Measurements from ENCODE around the gene SSUH2. TPM values are rescaled to one million over a fixed set of nuclear protein-coding genes. Genes with fewer than 3 reads are reported as not detected.

Gene SSUH2
- total and polyA plus RNA-seq, 4 donors, result 0.07 to 3.4 (median 0.34) TPM

- DNase-seq, result no peak
- Histone ChIP-seq H3K27me3 (ENCODE audit: control insufficient read depth in 3 of 3, insufficient read depth in 3 of 3, low read length in 2 of 3) (no peaks in the 10 kb centered on the region), H3K9ac (ENCODE audit: insufficient read depth in 1 of 2, low read length in 2 of 2) (no peak overlapping the region), H3K4me3 (no peak overlapping the region), H3K36me3 (ENCODE audit: control insufficient read depth in 4 of 4, insufficient read depth in 4 of 4, low read length in 4 of 4) (peaks cover 0 to 6% (median 2%) of the 10 kb centered on the region in 4 donors), H3K4me1 (ENCODE audit: control insufficient read depth in 5 of 5, insufficient read depth in 5 of 5, low read length in 5 of 5) (peaks cover 0 to 17% (median 10%) of the 10 kb centered on the region in 5 donors), H3K27ac (ENCODE audit: low read depth in 1 of 2, low read length in 1 of 2) (peak overlapping the region in 1 of 2 donors; percentile 9), H3K9me3 (ENCODE audit: control insufficient read depth in 4 of 4, insufficient read depth in 3 of 4, low read length in 3 of 4) (no peaks in the 10 kb centered on the region)
- ATAC-seq (ENCODE audit: insufficient read depth, low FRiP score), result no peak
- WGBS, 2 donors, result 88 to 90% methylated on average over 5 of the region's 5 CpGs
- TF ChIP-seq CTCF (IDR thresholded peaks at IDR 0.05; ENCODE audit: control extremely low read depth, extremely low read depth), result no peak
Observed at GRCh38 chr3:8579943-8580342, 64.7 kb downstream of the SSUH2 start.

GRCh38 chr3:8579096-8579495 is 65.5 kb downstream of the SSUH2 start:
- H3K36me3 ChIP-seq (ENCODE audit: control insufficient read depth in 4 of 4, insufficient read depth in 4 of 4, low read length in 4 of 4), result peaks cover 0 to 6% (median 2%) of the 10 kb centered on the region in 4 donors
- H3K27me3 ChIP-seq (ENCODE audit: control insufficient read depth in 3 of 3, insufficient read depth in 3 of 3, low read length in 2 of 3), result no peaks in the 10 kb centered on the region
- WGBS, 2 donors, result 39 to 58% methylated on average over 5 of the region's 5 CpGs
- no peak overlapping the region for H3K27ac ChIP-seq (ENCODE audit: low read depth in 1 of 2, low read length in 1 of 2)
- ATAC-seq (ENCODE audit: insufficient read depth, low FRiP score) (no peak), DNase-seq (no peak)
- H3K4me1 ChIP-seq (ENCODE audit: control insufficient read depth in 5 of 5, insufficient read depth in 5 of 5, low read length in 5 of 5), result peaks cover 0 to 18% (median 15%) of the 10 kb centered on the region in 5 donors
- no peak overlapping the region for H3K4me3 ChIP-seq
- no peak overlapping the region for H3K9ac ChIP-seq (ENCODE audit: insufficient read depth in 1 of 2, low read length in 2 of 2)
- no peaks in the 10 kb centered on the region for H3K9me3 ChIP-seq (ENCODE audit: control insufficient read depth in 4 of 4, insufficient read depth in 3 of 4, low read length in 3 of 4)
- TF ChIP-seq CTCF (IDR thresholded peaks at IDR 0.05; ENCODE audit: control extremely low read depth, extremely low read depth), result no peak

DNA sequence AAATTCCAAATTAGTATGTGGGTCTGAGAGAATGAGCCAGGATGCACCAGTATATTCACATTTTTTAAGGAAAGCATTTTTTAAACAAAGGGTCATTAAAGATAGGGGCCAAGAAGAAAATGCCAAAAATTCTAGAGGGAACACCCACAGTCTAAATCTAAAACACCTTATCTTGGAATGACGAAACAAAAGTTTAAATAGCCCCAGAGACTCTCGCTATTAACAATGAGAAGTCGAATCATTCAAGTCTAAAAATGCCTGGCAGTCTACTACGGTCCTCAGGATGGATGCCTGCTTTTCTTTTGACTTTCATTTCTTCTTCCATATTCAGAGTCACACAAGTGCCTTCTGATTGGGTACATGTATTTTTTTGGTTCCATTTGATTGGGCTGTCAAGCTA is 66.3 kb downstream of the SSUH2 start:
- H3K4me3 ChIP-seq, result no peak overlapping the region
- TF ChIP-seq CTCF (IDR thresholded peaks at IDR 0.05; ENCODE audit: control extremely low read depth, extremely low read depth), result no peak
- H3K9ac ChIP-seq (ENCODE audit: insufficient read depth in 1 of 2, low read length in 2 of 2), result no peak overlapping the region
- ATAC-seq (ENCODE audit: insufficient read depth, low FRiP score) (no peak), DNase-seq (no peak)
- H3K27me3 ChIP-seq (ENCODE audit: control insufficient read depth in 3 of 3, insufficient read depth in 3 of 3, low read length in 2 of 3), result no peaks in the 10 kb centered on the region
- peak overlapping the region in 1 of 2 donors; percentile 25 for H3K27ac ChIP-seq (ENCODE audit: low read depth in 1 of 2, low read length in 1 of 2)
- peaks cover 0 to 6% (median 2%) of the 10 kb centered on the region in 4 donors for H3K36me3 ChIP-seq (ENCODE audit: control insufficient read depth in 4 of 4, insufficient read depth in 4 of 4, low read length in 4 of 4)
- H3K4me1 ChIP-seq (ENCODE audit: control insufficient read depth in 5 of 5, insufficient read depth in 5 of 5, low read length in 5 of 5), result peaks cover 0 to 23% (median 15%) of the 10 kb centered on the region in 5 donors
- 76 to 87% methylated on average over 4 of the region's 4 CpGs for WGBS, 2 donors
- no peaks in the 10 kb centered on the region for H3K9me3 ChIP-seq (ENCODE audit: control insufficient read depth in 4 of 4, insufficient read depth in 3 of 4, low read length in 3 of 4)

Data from lung (tissue), 12 donors.